ENCODE data around the gene MB. TPM values are rescaled to one million over a fixed set of nuclear protein-coding genes. Genes with fewer than 3 reads are reported as not detected.

Gene MB
- polyA plus RNA-seq, 3 donors = not detected

DNA sequence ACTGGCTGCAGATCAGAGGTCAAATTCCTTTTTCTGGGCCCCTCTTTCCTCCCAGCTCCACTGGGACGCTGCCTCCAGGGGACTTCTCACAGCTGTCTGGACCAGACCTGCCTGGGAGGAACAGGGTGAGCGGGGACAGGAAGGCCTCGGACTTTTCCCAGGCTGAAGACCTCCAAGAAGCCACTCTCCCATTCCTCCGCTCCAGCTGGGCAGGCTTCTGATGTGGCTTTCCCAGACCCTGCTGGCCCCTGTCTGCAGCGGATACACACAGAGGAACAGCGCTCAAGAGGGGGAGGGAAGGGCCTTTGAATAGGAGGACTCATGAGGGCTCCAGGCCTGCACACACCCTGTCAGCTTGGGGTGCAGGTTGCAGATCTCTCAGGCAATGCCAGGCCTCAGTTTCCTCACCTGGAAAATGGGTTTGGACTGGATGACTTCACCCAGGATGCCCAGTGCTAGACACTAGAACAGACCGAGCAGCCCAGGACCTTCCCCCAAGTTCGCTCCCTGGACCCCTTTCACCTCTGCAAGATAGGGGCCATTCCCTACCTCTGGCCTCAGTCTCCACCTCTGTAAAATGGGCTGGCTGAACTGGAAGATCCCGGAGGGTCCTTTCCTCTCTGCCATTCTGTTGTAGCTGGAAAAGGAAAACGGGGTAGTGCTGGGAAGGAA, 36.6 kb downstream of the MB start:
- no peak overlapping the region for H2AFZ ChIP-seq (ENCODE audit: insufficient read depth, low read depth, low read length, poor library complexity, severe bottlenecking)
- H4K20me1 ChIP-seq (ENCODE audit: insufficient read depth, low read length) = no peaks in the 10 kb centered on the region
- H3K9me3 Mint-ChIP-seq = peaks cover 0 to 1% (median 0%) of the 10 kb centered on the region in 7 donors
- WGBS (ENCODE audit: insufficient coverage) = 97% methylated on average over 6 of the region's 10 CpGs
- no peak overlapping the region for H3K9ac ChIP-seq (ENCODE audit: insufficient read depth, low read length, poor library complexity, severe bottlenecking)
- H3K36me3 Mint-ChIP-seq = no peaks in the 10 kb centered on the region
- no peak for TF ChIP-seq CTCF (IDR thresholded peaks at IDR 0.05)
- no peaks in the 10 kb centered on the region for H3K4me1 ChIP-seq (ENCODE audit: control insufficient read depth in 1 of 2, insufficient read depth in 2 of 2, low read length in 2 of 2)
- no peaks in the 10 kb centered on the region for H3K36me3 ChIP-seq (replicated peaks in 1 of 2; ENCODE audit: control insufficient read depth in 1 of 2, insufficient read depth in 2 of 2, low read length in 2 of 2)
- H3K27me3 ChIP-seq (ENCODE audit: control insufficient read depth in 2 of 2, insufficient read depth in 2 of 2, low read length in 2 of 2) = no peaks in the 10 kb centered on the region
- H3K27ac ChIP-seq (ENCODE audit: low read depth in 1 of 2, low read length in 2 of 2) = no peak overlapping the region
- H3K4me3 Mint-ChIP-seq = no peak overlapping the region
- intact Hi-C loops (cut with micrococcal nuclease) = loop anchor here (5.0 kb wide), 3 partner anchors 42 to 228 kb away; no protein-coding TSS in a partner anchor
- no peaks in the 10 kb centered on the region for H3K9me3 ChIP-seq (replicated peaks in 1 of 2; ENCODE audit: control insufficient read depth in 1 of 2, insufficient read depth in 1 of 2, low read length in 2 of 2)
- no peak overlapping the region for H3K4me3 ChIP-seq (replicated peaks in 1 of 3; ENCODE audit: low read depth in 2 of 3, low read length in 3 of 3)
- no peak for DNase-seq
- no peak overlapping the region for H3K27ac Mint-ChIP-seq
- H3K27me3 Mint-ChIP-seq (ENCODE audit: low read depth in 3 of 3) = peaks cover 5 to 13% (median 6%) of the 10 kb centered on the region in 3 donors
- H3K79me2 ChIP-seq (ENCODE audit: insufficient read depth, low read length) = no peaks in the 10 kb centered on the region
- H3K4me1 Mint-ChIP-seq = peaks cover 3% of the 10 kb centered on the region
- H3K4me2 ChIP-seq (replicated peaks; ENCODE audit: extremely low read depth, low read length, poor library complexity, severe bottlenecking) = no peak overlapping the region

DNA sequence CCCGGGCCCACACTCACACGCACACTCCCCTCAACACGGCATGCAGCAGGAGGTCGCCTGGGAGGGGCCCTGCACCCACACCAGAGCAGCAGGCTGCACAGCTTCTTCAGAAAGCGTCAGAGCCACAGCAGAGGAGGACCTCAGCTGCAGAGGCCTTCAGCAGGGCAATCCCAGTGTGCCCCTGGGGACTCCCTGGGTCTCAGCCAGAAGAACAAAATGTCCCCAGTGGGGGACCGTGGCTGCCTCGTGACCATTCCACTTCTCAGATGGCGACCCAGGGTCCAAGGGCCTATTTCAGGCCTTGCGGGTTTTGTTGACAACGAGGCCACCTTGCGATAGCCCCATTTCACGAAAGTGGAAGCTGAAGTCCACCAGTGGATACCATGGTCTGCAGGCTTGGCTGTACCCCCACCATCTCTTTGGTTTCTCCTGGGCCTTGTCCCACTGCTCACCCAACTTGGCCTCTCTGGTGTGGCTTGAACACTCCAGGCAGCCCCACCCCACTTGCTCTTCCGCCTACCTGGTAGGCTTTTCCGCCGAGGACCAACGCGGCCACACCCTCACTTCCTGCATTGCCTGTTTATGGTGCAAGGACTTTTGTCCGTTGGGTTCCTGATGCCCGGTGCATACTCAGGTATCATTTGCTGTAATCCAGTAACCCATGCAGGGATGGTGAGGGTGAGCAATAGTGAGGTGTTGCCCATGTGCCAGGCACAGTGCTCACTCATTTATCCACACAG, 38.1 kb downstream of the MB start:
- H3K27me3 ChIP-seq (ENCODE audit: control insufficient read depth in 2 of 2, insufficient read depth in 2 of 2, low read length in 2 of 2) = peaks cover 0 to 2% of the 10 kb centered on the region in 2 donors
- H3K79me2 ChIP-seq (ENCODE audit: insufficient read depth, low read length) = no peaks in the 10 kb centered on the region
- H4K20me1 ChIP-seq (ENCODE audit: insufficient read depth, low read length) = no peaks in the 10 kb centered on the region
- intact Hi-C loops (cut with micrococcal nuclease) = no loop called here
- TF ChIP-seq CTCF (IDR thresholded peaks at IDR 0.05) = no peak
- WGBS (ENCODE audit: insufficient coverage) = 86% methylated on average over 17 of the region's 19 CpGs
- H3K4me3 ChIP-seq (replicated peaks in 1 of 3; ENCODE audit: low read depth in 2 of 3, low read length in 3 of 3) = no peak overlapping the region
- no peak overlapping the region for H3K27ac Mint-ChIP-seq
- no peak for DNase-seq
- no peak overlapping the region for H3K27ac ChIP-seq (ENCODE audit: low read depth in 1 of 2, low read length in 2 of 2)
- H3K4me2 ChIP-seq (replicated peaks; ENCODE audit: extremely low read depth, low read length, poor library complexity, severe bottlenecking) = no peak overlapping the region
- no peaks in the 10 kb centered on the region for H3K4me1 ChIP-seq (ENCODE audit: control insufficient read depth in 1 of 2, insufficient read depth in 2 of 2, low read length in 2 of 2)
- H3K9ac ChIP-seq (ENCODE audit: insufficient read depth, low read length, poor library complexity, severe bottlenecking) = no peak overlapping the region
- H2AFZ ChIP-seq (ENCODE audit: insufficient read depth, low read depth, low read length, poor library complexity, severe bottlenecking) = no peak overlapping the region
- H3K4me3 Mint-ChIP-seq = no peak overlapping the region
- H3K36me3 Mint-ChIP-seq = no peaks in the 10 kb centered on the region
- peaks cover 0 to 1% (median 0%) of the 10 kb centered on the region in 7 donors for H3K9me3 Mint-ChIP-seq
- no peaks in the 10 kb centered on the region for H3K36me3 ChIP-seq (replicated peaks in 1 of 2; ENCODE audit: control insufficient read depth in 1 of 2, insufficient read depth in 2 of 2, low read length in 2 of 2)
- no peaks in the 10 kb centered on the region for H3K9me3 ChIP-seq (replicated peaks in 1 of 2; ENCODE audit: control insufficient read depth in 1 of 2, insufficient read depth in 1 of 2, low read length in 2 of 2)
- H3K27me3 Mint-ChIP-seq (ENCODE audit: low read depth in 3 of 3) = peaks cover 6 to 15% (median 9%) of the 10 kb centered on the region in 3 donors
- H3K4me1 Mint-ChIP-seq = peaks cover 3% of the 10 kb centered on the region
